Measurements from ENCODE around the gene CEP350.

CEP350 gene

DNA sequence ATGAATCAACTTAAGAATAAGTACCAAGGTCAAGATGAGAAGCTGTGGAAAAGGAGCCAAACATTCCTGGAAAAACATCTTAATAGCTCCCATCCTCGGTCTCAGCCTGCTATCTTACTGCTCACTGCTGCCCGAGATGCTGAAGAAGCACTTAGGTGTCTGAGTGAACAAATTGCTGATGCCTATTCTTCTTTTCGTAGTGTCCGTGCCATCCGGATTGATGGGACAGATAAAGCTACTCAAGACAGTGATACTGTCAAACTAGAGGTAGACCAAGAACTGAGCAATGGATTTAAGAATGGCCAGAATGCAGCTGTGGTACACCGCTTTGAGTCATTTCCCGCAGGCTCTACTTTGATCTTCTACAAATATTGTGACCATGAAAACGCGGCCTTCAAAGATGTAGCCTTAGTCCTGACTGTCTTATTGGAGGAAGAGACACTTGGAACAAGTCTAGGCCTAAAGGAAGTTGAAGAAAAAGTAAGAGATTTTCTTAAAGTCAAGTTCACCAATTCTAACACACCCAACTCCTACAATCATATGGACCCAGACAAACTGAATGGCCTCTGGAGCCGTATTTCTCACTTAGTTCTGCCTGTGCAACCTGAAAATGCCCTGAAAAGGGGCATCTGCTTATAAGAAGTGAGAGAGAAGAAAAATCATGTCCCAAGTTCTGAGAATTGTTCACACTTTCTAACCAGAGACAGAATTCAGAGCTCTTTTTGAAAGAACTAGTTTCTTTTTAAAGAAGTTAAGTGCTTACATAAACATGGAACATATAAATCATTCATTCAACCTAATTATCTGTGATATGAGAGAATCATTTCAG lies 36.8 kb upstream of the CEP350 start:
- Histone ChIP-seq H3K9me2 (replicated peaks; ENCODE audit: low read depth, low read length) (no peaks in the 10 kb centered on the region), H3F3A (ENCODE audit: low read depth) (no peaks in the 10 kb centered on the region), H3K79me2 (ENCODE audit: insufficient read depth, low read length) (no peaks in the 10 kb centered on the region), H3K4me1 (ENCODE audit: insufficient read depth, low read length, poor library complexity, severe bottlenecking) (no peaks in the 10 kb centered on the region), H4K20me1 (ENCODE audit: insufficient read depth, low read length, poor library complexity, severe bottlenecking) (peaks cover 2% of the 10 kb centered on the region), H3K9ac (ENCODE audit: low read depth, low read length, poor library complexity, severe bottlenecking) (no peak overlapping the region), H3K4me2 (ENCODE audit: low read depth, low read length, poor library complexity, severe bottlenecking) (no peak overlapping the region), H3K27me3 (ENCODE audit: insufficient read depth, low read length, poor library complexity, severe bottlenecking) (no peaks in the 10 kb centered on the region), H3K4me3 (ENCODE audit: low read length, poor library complexity, severe bottlenecking) (no peak overlapping the region), H3K9me3 (ENCODE audit: insufficient read depth, low read depth, low read length) (no peaks in the 10 kb centered on the region), H3K36me3 (ENCODE audit: insufficient read depth, low read length) (peaks cover 74% of the 10 kb centered on the region), H2AFZ (ENCODE audit: low read length) (no peak overlapping the region)
- no peak for TF ChIP-seq EZH2phosphoT487 (IDR thresholded peaks at IDR 0.05; ENCODE audit: borderline replicate concordance)
- TF ChIP-seq, protein P1, sequence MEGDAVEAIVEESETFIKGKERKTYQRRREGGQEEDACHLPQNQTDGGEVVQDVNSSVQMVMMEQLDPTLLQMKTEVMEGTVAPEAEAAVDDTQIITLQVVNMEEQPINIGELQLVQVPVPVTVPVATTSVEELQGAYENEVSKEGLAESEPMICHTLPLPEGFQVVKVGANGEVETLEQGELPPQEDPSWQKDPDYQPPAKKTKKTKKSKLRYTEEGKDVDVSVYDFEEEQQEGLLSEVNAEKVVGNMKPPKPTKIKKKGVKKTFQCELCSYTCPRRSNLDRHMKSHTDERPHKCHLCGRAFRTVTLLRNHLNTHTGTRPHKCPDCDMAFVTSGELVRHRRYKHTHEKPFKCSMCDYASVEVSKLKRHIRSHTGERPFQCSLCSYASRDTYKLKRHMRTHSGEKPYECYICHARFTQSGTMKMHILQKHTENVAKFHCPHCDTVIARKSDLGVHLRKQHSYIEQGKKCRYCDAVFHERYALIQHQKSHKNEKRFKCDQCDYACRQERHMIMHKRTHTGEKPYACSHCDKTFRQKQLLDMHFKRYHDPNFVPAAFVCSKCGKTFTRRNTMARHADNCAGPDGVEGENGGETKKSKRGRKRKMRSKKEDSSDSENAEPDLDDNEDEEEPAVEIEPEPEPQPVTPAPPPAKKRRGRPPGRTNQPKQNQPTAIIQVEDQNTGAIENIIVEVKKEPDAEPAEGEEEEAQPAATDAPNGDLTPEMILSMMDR (conservative IDR thresholded peaks at IDR 0.05; ENCODE audit: low read length): no peak

DNA sequence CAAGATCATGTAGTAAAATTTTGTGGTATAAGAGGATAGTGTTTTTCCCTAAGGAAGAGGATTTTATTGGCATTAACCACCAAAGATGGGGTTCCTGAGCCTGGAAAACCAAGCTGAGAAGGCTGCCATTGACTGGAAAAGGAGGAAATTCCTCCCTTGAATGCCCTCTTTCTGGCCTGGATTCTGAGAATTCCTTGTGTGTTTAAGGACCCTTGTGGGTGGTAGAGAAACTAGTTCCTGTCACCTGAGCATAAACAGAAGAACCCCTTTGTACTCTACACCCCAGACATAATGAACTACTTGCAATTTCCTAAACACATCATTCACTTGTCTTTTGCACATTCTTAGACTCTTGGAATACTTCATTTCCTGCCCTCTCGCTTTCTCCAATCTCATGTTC lies 33.1 kb upstream of the CEP350 start:
- Histone ChIP-seq H4K20me1 (ENCODE audit: insufficient read depth, low read length, poor library complexity, severe bottlenecking) (no peaks in the 10 kb centered on the region), H3K9ac (ENCODE audit: low read depth, low read length, poor library complexity, severe bottlenecking) (no peak overlapping the region), H3K4me2 (ENCODE audit: low read depth, low read length, poor library complexity, severe bottlenecking) (no peak overlapping the region), H3K9me2 (replicated peaks; ENCODE audit: low read depth, low read length) (no peaks in the 10 kb centered on the region), H3K27me3 (ENCODE audit: insufficient read depth, low read length, poor library complexity, severe bottlenecking) (no peaks in the 10 kb centered on the region), H3F3A (ENCODE audit: low read depth) (no peaks in the 10 kb centered on the region), H3K36me3 (ENCODE audit: insufficient read depth, low read length) (peaks cover 46% of the 10 kb centered on the region), H2AFZ (ENCODE audit: low read length) (no peak overlapping the region), H3K79me2 (ENCODE audit: insufficient read depth, low read length) (no peaks in the 10 kb centered on the region), H3K4me1 (ENCODE audit: insufficient read depth, low read length, poor library complexity, severe bottlenecking) (no peaks in the 10 kb centered on the region), H3K4me3 (ENCODE audit: low read length, poor library complexity, severe bottlenecking) (no peak overlapping the region), H3K9me3 (ENCODE audit: insufficient read depth, low read depth, low read length) (no peaks in the 10 kb centered on the region)
- no peak for TF ChIP-seq EZH2phosphoT487 (IDR thresholded peaks at IDR 0.05; ENCODE audit: borderline replicate concordance)
- TF ChIP-seq, protein P1 (conservative IDR thresholded peaks at IDR 0.05; ENCODE audit: low read length): no peak

DNA sequence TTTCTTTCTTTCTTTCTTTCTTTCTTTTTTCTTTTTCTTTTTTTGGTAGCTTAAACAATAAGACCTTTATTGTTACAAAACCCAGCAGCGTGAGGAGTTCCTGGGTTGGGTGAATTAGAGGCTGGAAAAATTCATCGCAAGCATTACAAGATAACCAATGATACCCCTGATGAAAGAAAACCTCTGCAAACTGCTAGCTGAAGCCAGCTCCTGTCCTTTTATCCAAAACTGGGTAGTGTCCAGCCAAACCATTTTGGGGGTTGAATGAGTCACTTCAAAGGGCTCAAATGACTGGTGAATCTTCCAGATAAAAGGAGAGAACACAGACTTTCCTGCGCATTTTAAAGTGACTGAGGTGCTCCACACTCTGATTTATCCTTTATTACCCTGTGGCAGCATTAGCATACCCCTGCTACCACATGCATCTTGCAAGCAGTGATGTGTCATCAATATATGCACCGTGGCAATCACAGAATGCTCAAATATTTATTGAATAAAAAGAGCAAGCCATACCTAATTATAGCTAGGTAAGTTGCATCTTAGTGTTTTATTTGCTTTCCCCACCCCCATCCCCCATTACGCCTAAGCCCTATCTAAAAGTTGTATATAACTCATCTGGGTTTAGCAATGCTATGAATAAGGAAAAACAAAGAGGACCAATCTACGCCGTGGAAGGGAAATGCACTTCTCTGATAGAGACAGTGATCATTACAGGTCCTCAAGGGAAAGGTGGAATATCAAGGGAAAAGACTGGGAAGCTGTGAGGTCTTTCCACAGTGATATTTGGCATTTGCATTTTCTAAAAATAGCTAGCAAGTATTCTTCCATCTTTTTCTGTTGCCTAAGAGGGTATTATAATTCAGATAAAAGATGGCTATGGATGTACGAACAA lies 32.4 kb upstream of the CEP350 start:
- H3K9me3 ChIP-seq (ENCODE audit: insufficient read depth, low read depth, low read length): no peaks in the 10 kb centered on the region
- TF ChIP-seq, protein P1 (conservative IDR thresholded peaks at IDR 0.05; ENCODE audit: low read length): no peak
- no peak for TF ChIP-seq EZH2phosphoT487 (IDR thresholded peaks at IDR 0.05; ENCODE audit: borderline replicate concordance)
- H3K4me2 ChIP-seq (ENCODE audit: low read depth, low read length, poor library complexity, severe bottlenecking): no peak overlapping the region
- peaks cover 43% of the 10 kb centered on the region for H3K36me3 ChIP-seq (ENCODE audit: insufficient read depth, low read length)
- H3K79me2 ChIP-seq (ENCODE audit: insufficient read depth, low read length): no peaks in the 10 kb centered on the region
- H3K4me3 ChIP-seq (ENCODE audit: low read length, poor library complexity, severe bottlenecking): no peak overlapping the region
- no peak overlapping the region for H3K9ac ChIP-seq (ENCODE audit: low read depth, low read length, poor library complexity, severe bottlenecking)
- H3F3A ChIP-seq (ENCODE audit: low read depth): no peaks in the 10 kb centered on the region
- no peaks in the 10 kb centered on the region for H3K27me3 ChIP-seq (ENCODE audit: insufficient read depth, low read length, poor library complexity, severe bottlenecking)
- no peaks in the 10 kb centered on the region for H3K9me2 ChIP-seq (replicated peaks; ENCODE audit: low read depth, low read length)
- no peaks in the 10 kb centered on the region for H3K4me1 ChIP-seq (ENCODE audit: insufficient read depth, low read length, poor library complexity, severe bottlenecking)
- H2AFZ ChIP-seq (ENCODE audit: low read length): no peak overlapping the region
- no peaks in the 10 kb centered on the region for H4K20me1 ChIP-seq (ENCODE audit: insufficient read depth, low read length, poor library complexity, severe bottlenecking)
